GM21526 (cell line): ENCODE measurements around the gene AGAP1.
"Not testable (repeated sequence)": the region's sequence is repeated elsewhere in the genome, so short reads cannot be mapped to it uniquely, and the experiment has no call there.

Source experiments
- ATAC-seq: cut with Tn5 transposase; IDR thresholded peaks from one replicate; pipeline ENCODE4 v1.9.1; 2021; ENCODE audit warnings: moderate library complexity; ENCODE audit not compliant: unreplicated experiment, low FRiP score

AGAP1 gene

DNA sequence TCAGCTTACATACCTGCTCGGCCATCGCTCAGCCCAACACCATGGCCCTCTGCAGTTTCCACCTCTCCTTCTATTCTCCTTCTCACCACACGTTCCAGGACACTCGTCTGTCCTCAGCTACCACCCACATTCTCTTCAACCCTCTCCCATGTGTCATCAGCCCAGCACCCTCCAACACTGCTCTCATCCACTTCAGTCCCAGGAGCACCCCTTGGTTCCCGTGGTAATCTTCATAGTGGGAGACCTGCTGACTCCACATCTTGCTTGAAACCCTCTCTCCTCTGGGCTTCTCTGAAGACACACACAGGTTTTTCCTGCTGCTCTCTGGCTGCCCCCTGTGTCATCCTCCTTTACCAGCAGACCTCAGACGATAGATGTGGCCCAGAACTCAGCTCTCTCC lies 445.6 kb downstream of the AGAP1 start:
- ATAC-seq = no peak

DNA sequence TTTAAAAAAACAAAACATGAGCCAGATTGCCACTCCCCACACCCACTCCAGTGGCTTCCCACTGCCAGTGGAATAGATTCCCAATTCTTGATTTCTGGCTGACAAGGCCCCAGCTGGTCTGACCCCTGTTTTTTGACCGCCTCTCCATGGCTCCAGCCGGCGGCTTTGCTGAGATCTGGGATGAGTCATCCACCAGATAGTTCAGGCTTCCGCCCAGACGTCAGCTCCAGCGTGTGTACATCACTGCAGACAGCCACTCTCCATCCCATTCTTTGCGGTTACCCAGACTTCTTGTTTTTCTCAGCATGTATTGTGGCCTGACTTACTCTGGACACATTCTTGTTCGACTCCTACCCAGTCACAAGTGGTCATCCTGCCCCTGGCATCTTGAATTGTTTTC lies 446.5 kb downstream of the AGAP1 start:
- no peak for ATAC-seq

DNA sequence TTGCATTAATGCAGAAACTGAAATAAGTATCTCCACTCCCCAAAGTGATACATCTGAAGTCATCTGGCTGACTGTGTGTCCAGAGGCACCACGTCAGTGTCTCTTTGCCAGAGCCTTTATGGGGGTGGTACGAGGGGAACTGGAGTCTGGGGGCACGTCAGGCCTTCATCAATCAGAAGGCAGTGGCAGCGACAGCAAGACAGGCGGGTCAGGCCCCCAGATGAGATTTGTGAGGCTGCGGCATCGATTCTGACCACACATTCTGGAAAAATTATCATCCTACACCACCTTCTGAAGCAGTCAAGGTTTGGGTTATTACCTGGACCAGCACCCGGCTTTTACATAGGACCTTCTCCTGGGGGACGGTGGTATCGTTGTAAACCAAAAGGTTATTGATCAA lies 450.7 kb downstream of the AGAP1 start:
- ATAC-seq = no peak

DNA sequence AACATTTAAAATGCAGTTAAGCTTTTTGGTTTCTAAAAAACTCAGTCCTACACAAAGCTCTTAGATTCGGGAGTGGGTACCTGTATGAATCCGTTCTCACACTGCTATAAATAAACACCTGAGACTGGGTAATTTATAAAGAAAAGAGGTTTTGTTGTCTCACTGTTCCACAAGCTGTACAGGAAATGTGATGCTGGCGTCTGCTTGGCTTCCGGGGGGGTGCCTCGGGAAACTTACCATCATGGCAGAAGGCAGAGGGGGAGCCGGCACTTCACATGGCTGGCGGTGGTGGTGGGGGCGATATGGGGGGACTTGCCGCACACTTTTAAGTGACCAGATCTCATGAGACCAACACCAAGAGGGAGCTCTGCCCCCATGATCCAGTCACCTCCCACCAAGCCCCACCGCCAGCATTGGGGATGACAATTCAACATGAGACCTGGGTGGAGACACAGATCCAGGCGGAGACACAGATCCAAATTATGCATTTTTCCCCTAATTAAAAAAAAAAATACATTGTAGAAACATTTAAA lies 451.8 kb downstream of the AGAP1 start:
- no peak for ATAC-seq

DNA sequence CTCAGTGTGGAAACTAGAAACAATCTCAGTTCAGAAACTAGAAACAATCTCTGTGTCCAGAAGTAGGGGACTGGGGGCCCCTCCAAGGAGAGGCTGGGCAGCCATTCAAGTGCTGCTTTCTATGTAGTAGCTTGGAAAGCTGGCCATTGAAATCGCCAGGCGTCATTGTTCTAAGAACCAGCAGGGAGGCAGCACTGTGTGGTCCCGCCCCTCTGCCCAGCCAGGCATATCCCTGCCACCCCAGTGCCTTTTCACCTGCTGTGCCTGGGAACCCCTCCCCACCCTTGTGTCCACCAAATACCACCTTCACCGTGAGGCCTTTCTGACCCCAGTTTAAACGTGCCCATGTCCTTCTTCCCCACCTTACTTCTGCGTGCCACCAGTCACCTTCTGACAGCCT lies 452.7 kb downstream of the AGAP1 start:
- ATAC-seq = no peak

DNA sequence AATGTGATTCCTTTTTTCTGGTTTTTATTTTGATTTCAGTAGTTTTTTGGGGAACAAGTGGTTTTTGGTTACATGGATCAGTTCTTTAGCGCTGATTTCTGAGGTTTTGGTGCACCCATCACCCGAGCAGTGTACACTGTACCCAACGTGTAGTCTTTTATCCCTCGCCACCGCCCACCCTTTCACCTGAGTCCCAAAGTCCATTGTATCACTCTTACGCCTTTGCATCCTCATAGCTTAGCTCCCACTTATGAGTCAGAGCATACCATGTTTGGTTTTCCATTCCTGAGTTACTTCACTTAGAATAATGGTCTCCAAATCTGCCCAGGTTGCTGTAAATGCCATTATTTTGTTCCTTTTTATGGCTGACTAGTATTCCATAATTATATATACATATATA lies 453.2 kb downstream of the AGAP1 start:
- not testable (repeated sequence) for ATAC-seq

DNA sequence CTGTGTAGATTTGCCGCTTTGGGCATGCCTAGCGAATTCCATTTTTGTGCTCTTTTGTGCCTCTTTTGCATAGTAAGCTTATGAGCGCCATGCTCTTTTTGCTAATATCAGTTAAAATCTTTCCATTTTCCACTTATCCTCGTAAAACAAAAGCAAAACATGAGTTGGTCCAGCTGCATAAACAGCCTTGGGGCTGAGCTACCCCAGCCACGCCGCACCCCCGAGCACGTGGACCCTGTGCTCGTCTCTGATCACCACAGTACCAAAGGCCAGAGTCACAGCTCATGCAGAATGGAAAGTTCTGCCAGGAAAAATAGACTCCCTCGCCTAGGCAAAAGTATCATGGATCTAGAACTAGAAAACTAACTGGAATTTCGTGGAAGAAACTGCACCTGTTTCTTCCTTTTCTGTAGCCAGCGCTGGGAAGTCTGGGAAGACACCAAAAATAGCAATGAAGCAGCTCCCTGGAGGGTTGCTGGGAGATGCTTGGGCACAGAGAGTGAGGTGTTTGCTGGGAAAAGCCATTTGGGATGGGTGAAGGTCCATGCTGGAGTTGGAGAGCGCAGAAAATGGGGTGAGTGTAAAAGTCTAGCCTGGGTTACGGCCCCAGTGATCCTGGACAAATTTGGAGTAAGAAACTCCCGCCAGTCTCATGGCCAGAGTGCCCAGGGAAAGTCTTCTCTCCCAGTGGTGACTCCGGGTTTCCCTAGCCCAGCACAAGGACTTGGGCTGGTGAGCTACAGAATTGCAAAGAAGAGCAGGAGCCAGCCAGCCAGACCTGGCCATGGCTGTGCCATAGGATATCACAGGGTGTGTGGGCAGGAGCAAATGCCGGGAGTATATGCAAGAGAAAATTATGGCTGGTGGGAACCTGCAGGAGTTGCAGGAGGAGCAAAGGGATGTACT lies 456.0 kb downstream of the AGAP1 start:
- ATAC-seq = no peak

DNA sequence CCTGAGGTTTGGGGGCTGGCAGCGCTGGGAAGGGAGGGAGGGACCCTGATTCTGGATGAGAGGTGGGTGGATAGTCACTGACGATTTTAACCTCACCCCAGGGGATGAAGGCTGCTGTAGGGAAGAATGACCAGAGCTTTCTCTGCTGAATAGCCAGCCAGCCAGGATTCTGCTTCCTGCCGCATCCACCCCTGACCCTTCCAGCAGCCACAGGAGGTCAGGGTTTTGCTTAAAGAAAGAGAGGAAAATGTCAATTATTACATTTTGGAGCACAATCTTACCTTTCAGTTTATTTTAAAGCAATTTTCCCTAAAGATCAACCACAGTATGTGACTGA lies 456.6 kb downstream of the AGAP1 start:
- ATAC-seq = no peak

DNA sequence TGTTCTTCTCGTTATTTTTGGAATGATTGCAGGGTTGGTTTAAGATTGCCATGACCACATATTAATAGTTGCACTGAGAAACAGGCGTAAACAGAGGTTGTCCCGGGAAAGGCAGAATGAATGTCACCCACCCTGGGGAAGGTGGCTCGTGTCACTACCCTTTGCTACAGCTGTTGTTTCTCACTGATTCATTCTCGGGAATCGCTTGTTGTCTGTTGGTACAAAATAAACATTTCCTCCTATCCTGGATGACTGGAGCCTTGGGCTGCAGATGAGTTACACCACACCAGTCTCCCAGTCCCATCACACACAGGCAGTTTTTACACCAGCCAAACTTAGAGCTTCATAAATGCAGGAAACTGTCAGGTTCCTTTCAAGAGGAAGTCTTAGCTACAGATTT lies 457.6 kb downstream of the AGAP1 start:
- no peak for ATAC-seq

DNA sequence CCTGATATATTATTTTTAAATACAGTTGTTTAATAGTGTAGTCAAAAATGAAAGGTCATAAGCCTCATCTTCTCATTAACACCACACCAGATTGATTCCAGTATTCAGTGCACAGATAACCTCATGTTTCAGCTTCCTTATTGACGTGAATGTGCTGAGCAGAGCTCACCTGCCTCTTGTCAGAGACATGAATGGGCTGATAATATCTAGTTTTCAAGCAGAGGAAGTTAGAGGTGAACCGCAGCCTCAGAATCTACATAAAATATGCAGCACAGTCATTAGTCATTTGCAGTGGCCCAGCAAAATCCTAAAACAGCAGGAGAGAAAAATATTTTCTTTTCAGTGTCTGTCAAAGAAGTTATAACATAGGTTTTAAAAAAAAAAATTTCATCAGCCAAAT lies 458.1 kb downstream of the AGAP1 start:
- no peak for ATAC-seq

DNA sequence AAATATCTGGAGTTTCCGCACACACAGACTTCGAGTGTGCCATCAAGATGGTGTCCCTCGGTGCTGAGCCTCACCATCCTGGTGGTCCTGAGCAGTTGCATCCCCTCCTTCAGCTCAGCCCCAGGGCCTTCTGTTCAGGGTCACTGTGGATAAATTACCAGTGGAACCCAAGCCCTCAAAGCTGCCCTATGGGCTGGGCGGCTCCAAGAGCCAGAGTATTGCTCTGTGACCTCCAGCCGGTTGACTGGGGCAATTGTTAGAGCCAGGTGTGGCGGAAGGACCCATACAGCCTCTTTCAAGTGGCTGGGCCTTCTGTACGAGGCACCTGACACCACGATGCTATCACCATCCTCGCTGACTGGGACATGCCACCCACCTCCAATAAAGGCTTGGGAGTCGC lies 458.9 kb downstream of the AGAP1 start:
- no peak for ATAC-seq

DNA sequence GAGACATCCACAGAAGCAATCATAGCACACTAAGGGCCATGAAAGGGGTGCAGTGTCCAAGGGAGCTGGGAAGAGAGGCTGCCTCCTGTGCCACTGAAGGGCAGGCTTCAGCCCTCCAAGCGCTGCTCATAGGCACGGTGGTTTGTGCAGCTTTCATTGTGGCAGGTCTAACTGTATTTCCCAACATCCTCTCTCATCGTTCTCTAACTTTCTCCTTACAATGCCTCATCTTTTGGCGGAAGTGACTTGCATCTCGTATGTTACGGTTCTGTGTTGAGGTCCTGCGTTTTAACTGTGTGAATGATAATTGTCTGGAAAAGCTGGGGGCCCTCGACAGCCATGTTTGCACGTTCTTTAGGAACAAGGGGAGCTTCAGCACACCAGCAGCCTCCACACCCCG lies 460.4 kb downstream of the AGAP1 start:
- ATAC-seq = no peak

DNA sequence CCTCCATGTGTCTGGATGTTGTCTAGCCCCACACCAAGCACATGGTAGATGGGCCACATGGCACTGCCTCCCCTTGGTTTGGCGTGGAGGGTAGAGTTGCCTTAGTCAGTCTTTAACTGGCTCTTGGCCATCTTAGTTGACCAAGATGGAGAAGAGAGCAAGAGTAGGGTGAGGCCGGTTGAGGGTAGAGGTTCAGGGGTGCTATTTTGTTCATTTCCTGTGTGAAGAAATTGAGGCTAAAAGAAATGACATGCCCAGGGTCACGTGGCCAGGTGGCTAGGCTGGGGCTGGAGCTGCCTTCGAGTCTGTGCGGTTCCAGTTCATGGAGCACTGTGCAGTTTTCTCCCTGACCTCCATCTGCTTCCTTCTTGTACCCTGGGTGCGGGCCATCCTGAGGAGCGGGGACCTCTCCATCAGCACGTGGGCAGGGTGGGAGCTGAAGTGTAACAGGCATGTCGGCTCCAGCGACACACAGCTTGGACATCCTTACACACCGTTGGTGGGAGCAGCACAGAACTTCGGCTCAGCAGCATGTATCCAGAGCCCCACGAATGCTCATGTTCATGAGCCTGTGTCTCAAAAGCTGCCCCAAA lies 461.1 kb downstream of the AGAP1 start:
- ATAC-seq = no peak

DNA sequence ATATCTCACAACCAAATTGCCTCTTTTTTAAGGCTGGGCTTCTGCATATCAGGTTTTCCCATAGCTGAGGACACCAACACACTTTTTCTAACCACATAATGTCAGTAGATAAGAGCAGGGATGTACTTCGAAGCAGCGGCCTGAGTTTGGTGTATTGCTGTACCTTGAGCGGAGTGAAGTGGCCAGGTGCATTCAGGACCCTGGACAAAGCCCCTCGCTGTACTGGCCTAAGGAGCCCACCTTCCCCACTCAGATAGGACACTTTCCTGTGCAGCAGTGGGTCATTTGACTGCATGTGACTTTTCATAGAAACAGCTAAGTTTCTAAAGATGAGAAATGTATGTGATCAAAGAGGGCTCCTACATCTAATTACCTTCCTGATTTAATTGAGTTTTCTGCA lies 461.8 kb downstream of the AGAP1 start:
- ATAC-seq = no peak

DNA sequence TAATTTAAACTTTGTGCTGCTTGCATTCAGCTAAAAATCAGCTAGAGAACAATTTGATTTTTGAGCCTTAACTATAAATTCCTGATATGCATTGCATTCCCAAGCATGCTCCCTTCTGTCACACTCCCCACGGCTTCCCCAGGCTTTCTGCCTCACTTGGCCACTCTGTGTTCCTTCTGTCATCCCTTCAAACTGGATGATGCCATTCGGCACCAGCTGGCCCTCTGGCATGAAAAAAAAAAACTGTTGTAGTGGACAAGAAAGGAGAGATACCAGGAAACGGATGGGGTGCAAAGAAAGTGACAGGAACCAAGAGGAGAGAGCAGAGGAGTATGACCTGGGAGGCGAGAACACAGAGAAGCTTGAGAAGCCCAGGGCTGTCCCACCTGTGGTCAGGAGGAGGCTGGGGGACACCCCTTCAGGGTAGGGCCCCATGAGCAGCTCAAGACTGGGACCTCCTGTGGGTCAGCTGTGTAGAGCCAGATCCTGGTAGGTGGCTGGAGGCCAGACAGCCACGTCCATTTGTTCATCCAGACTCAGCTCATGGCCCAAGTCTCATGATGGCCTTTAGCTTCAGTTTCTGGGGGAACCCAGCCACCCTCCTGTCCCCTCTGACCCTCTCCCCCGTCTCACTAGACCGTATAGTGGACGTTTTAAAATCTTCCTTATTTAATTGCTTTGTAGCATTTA lies 462.6 kb downstream of the AGAP1 start:
- ATAC-seq = no peak

DNA sequence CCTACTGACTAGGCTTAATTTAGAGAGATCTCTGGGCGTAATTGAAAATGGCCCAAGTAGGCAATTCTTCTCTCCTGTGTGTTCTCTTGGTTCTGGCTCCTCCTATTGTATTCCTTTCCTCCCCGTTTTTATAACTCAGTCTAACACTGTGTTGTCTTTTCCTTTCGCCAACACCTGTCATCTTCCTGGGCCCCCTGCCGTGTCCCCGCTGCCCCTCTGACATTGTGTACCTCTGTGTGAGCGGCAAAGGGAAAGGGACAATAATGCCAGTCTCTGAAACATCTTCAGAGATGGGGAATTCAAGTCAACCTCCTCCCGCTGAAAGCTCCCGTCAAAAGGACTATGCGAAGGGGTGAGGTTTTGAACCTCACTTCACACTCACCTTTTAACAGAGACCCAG lies 463.4 kb downstream of the AGAP1 start:
- no peak for ATAC-seq

DNA sequence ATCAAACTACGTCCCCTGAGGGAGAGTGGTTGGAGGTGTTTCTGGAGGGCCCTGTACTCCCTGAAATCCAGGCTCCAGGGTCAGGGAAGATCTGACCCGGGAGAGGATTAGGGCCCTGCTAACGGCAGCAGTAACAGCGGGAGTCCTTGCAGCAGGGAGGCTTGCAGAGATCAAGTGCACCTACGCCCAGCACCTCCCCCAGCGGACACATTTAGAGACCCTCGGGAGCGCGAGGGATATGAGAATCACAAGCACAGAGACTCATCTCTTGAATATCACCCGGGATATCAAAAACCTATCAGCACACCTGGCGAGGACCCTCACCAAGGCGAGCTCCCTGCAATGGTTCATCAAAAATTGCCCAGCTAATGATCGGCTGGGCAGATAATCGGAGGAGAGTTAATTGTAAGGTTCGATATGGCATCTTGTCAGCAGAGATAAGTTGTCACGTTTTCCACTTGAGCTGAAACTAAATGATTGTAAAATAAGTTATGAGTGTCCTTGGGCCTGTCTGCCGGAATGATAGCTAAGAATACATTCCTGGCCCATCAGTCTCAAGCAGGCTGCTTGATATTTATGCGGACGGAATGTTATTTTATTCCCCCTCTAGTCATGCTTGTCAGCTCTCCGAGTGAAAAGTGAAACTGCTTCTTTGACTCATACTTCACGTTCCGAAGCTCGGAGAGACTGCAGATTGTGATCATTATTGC lies 464.5 kb downstream of the AGAP1 start:
- ATAC-seq = no peak

DNA sequence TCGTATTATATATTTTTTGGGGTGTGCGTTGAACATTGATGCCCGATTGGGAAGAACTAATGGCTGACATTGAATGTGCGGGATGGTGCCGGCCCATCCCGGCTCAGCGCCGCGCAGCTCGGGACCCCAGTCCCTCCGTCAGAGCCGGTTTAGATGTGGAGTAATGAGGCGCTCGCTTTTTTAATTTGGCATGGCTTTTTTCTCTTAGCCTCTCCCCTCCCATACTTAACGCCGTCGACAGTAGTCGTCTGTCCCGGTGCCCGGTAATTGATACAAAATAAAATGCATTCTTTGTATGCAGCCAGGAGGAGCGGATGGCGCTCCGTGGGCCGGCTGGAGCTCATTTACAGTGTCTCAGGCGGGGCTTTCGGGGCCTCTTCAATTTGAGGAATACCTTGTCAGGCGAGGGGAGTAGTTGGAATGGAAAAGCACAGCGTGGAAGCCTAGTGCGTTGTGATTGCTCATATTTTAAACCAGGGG lies 465.1 kb downstream of the AGAP1 start:
- ATAC-seq = no peak

DNA sequence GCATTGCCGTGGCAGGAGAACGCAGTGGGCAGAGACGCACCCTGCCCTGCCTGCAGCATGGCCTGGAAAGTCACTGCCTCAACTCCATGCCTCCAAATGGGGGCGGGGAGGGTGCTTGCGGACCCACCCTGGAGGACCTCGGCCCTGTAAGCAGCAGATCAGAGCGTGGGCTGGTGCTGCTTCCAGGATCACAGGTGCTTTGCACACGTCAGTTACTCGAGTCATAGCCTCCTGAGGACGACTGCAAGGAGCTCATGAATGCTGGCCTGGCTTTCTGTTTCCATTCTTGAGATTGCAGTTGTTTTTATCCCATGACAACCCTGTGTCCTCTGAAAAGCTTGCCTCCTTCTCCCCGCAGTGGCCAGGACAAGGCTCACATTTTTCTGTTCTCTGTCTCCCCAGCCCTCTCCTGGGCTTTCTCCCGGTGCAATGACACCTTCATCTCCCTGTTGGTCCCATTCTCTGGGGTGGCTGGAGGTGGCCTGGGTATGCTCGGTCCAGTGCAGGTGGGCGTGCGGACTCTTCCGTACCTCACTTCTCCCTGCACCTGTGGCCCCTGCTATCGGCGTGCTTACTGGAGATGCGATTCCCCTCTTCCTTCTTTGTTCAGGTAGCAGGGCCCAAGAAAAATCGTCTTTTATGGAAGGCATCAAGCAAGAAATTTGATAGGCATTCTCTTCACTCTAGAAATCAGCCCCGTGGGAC lies 466.3 kb downstream of the AGAP1 start:
- no peak for ATAC-seq
